Measurements from ENCODE around the gene SLC26A5.

- TF ChIP-seq CHD2 (IDR thresholded peaks at IDR 0.05; ENCODE audit: low read length) = no peak
- TF ChIP-seq CTCF (IDR thresholded peaks at IDR 0.05; ENCODE audit: control extremely low read depth in 1 of 3, insufficient read depth in 1 of 3, low read depth in 1 of 3, low read length in 3 of 3) = no peak
- TF ChIP-seq RFX5 (IDR thresholded peaks at IDR 0.05; ENCODE audit: borderline replicate concordance, low read depth, low read length) = no peak
- TF ChIP-seq EP300 (IDR thresholded peaks at IDR 0.05; ENCODE audit: borderline replicate concordance in 1 of 2, low read depth in 2 of 2, low read length in 2 of 2) = no peak
- no peak for TF ChIP-seq POLR2A (IDR thresholded peaks at IDR 0.05; ENCODE audit: control extremely low read depth in 1 of 2, low read depth in 2 of 2, low read length in 2 of 2)
- no peak for TF ChIP-seq EZH2 (IDR thresholded peaks at IDR 0.05; ENCODE audit: low read depth, low read length, severe bottlenecking)
- TF ChIP-seq GABPA (IDR thresholded peaks at IDR 0.05; ENCODE audit: borderline replicate concordance, insufficient read depth, low read length) = no peak
- TF ChIP-seq HDAC2 (IDR thresholded peaks at IDR 0.05; ENCODE audit: borderline replicate concordance in 1 of 2, low read depth in 2 of 2, low read length in 2 of 2) = no peak
- TF ChIP-seq JUND (IDR thresholded peaks at IDR 0.05; ENCODE audit: low read length) = no peak
- TF ChIP-seq SUZ12 (IDR thresholded peaks at IDR 0.05; ENCODE audit: low read length) = no peak
- TF ChIP-seq CBX5 (IDR thresholded peaks at IDR 0.05; ENCODE audit: low read depth, low read length) = no peak
- no peak for TF ChIP-seq TEAD4 (IDR thresholded peaks at IDR 0.05; ENCODE audit: low read depth, low read length)
Measured at GRCh38 chr7:103474956-103475355, 28.9 kb upstream of the SLC26A5 start.
